Glutamatergic neuron (in vitro differentiated cells): Measurements from ENCODE around the gene MAPK1. TPM values are rescaled to one million over a fixed set of nuclear protein-coding genes. Genes with fewer than 3 reads are reported as not detected.
"Not testable (repeated sequence)": the region's sequence is repeated elsewhere in the genome, so short reads cannot be mapped to it uniquely, and the experiment has no call there.

Experiments
- DNase-seq: peaks from one replicate; pipeline ENCODE4 v3.0.0; 2022
- H3K27ac Mint-ChIP-seq: one replicate; pipeline ENCODE4 v1.8.0; 2020; ENCODE audit warnings: mild to moderate bottlenecking, mixed read lengths, inconsistent platforms; ENCODE audit not compliant: unreplicated experiment
- H3K27me3 Mint-ChIP-seq: one replicate; pipeline ENCODE4 v1.8.0; 2020; ENCODE audit warnings: mild to moderate bottlenecking, moderate library complexity, mixed read lengths, inconsistent platforms; ENCODE audit not compliant: unreplicated experiment
- H3K36me3 Mint-ChIP-seq: one replicate; pipeline ENCODE4 v1.8.0; 2020; ENCODE audit warnings: mild to moderate bottlenecking, mixed read lengths, inconsistent platforms; ENCODE audit not compliant: unreplicated experiment
- H3K4me1 Mint-ChIP-seq: one replicate; pipeline ENCODE4 v1.8.0; 2020; ENCODE audit warnings: mild to moderate bottlenecking, low read depth, mixed read lengths, inconsistent platforms; ENCODE audit not compliant: unreplicated experiment
- H3K4me3 Mint-ChIP-seq: one replicate; pipeline ENCODE4 v1.8.0; 2020; ENCODE audit warnings: mild to moderate bottlenecking, mixed read lengths, inconsistent platforms; ENCODE audit not compliant: unreplicated experiment
- H3K9me3 Mint-ChIP-seq: one replicate; pipeline ENCODE4 v1.8.0; 2020; ENCODE audit warnings: mild to moderate bottlenecking, moderate library complexity, mixed read lengths, inconsistent platforms; ENCODE audit not compliant: unreplicated experiment
- long read RNA-seq: library from polyadenylated mRNA; unstranded; transcript quantifications from one replicate; pipeline ENCODE4 v2.0.0, GENCODE V29; 2020; ENCODE audit not compliant: unreplicated experiment
- total RNA-seq: library from RNA; stranded (reverse); fragmentation: NEBNext Ultra II Directional; extraction: Animal tissue kit (Norgen Biotek cat#: 25700); gene quantifications from one replicate; pipeline ENCODE4 v1.2.1, GENCODE V29; 2021; ENCODE audit not compliant: unreplicated experiment
- TF ChIP-seq, protein P1 (sequence below): fragments of 200-600 bp; sonication (generic); IDR thresholded peaks from one replicate; pipeline ENCODE4 v1.5.0; 2021; ENCODE audit not compliant: partially characterized antibody, unreplicated experiment

The MAPK1 gene
- 148 TPM for total RNA-seq
- long read RNA-seq, full-length matches to known transcripts, result 6 of 8 reads
- long read RNA-seq, partial matches to known transcripts, result 0 of 8 reads
- long read RNA-seq, other reads (novel, unspliced or antisense), result 2 of 8 reads

DNA sequence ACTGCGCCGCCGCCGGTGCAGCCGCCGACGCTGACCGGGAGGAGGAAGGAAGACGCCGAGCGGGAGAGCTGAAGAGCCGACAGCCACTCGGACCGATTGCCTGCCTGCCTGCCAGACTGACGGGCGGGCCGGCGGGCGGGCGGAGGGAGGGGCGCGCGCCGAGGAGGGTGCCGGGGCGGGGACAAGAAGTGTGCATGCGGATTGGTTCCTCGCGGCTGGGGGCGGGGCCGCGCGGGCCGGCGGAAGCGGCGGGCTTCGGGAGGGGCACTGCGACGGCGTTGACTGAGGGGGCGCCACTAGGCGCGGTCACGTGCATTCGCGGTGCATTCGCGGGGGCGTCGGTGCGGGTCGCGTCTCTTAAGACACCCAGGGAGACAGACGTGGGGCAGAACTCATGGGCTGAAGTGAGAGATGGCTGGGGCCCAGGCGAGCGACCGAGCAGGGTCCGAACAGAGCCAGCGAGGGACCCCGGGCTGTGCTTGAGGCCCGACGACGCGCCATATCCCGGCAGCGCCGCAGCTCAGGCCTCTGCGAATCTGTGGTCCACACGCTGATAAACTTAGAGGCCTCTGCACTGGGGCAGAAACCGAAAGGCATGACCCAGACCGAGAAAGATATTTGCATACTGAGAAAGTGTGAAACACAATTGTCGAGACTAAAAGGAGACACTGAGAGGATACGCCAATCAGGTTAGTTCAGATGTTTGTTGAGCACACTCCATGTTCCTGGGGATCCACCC, at the start of gene MAPK1:
TSS of gene MAPK1 (minus strand) at position 118 of the 739 bp plus-strand sequence. CDS start 205 bp downstream, outside the sequence.
- TF ChIP-seq, protein P1, sequence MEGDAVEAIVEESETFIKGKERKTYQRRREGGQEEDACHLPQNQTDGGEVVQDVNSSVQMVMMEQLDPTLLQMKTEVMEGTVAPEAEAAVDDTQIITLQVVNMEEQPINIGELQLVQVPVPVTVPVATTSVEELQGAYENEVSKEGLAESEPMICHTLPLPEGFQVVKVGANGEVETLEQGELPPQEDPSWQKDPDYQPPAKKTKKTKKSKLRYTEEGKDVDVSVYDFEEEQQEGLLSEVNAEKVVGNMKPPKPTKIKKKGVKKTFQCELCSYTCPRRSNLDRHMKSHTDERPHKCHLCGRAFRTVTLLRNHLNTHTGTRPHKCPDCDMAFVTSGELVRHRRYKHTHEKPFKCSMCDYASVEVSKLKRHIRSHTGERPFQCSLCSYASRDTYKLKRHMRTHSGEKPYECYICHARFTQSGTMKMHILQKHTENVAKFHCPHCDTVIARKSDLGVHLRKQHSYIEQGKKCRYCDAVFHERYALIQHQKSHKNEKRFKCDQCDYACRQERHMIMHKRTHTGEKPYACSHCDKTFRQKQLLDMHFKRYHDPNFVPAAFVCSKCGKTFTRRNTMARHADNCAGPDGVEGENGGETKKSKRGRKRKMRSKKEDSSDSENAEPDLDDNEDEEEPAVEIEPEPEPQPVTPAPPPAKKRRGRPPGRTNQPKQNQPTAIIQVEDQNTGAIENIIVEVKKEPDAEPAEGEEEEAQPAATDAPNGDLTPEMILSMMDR, result peak; percentile 37
- Mint-ChIP-seq H3K9me3 (peaks cover 20% of the 10 kb centered on the region), H3K27me3 (peaks cover 11% of the 10 kb centered on the region), H3K4me3 (peak within 1 kb of the TSS; percentile 96), H3K36me3 (peaks cover 4% of the 10 kb centered on the region), H3K4me1 (peaks cover 22% of the 10 kb centered on the region), H3K27ac (peak within 1 kb of the TSS; percentile 91)
- peak; percentile 95 for DNase-seq

DNA sequence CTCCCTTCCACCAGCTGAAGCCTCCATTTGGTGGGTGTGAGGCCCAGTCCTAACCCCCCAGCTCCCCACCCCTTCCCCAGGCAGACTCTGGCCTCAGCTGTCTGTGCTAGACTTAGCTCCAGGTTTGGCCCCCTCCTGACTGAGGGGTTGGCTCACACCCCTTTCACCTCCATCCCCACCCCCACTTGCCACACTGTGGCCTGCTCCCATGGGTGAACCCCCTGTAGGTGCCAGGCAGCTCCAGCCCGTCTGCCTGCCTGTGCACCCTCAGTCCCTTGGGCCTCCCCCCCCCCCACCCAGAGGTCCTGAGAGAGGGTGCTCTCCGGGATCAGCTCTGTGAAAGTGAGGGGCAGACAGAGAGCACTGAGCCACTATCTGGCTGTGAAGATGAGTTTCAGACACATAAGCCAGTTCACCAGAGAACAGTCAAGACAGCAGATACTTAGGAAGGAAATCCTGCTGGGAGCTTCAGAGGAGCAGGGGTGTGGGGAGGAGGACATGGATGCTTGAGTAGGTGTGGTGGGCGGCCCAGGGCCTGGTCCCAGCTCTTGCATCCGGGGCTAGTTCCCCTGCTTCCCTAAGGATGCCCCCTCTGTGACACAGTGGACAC, 49.0 kb upstream of the MAPK1 start:
- Mint-ChIP-seq H3K4me1 (peaks cover 7% of the 10 kb centered on the region), H3K36me3 (no peaks in the 10 kb centered on the region), H3K9me3 (no peaks in the 10 kb centered on the region), H3K27ac (no peak overlapping the region), H3K4me3 (no peak overlapping the region), H3K27me3 (no peaks in the 10 kb centered on the region)
- DNase-seq, result no peak
- TF ChIP-seq, protein P1, result no peak

DNA sequence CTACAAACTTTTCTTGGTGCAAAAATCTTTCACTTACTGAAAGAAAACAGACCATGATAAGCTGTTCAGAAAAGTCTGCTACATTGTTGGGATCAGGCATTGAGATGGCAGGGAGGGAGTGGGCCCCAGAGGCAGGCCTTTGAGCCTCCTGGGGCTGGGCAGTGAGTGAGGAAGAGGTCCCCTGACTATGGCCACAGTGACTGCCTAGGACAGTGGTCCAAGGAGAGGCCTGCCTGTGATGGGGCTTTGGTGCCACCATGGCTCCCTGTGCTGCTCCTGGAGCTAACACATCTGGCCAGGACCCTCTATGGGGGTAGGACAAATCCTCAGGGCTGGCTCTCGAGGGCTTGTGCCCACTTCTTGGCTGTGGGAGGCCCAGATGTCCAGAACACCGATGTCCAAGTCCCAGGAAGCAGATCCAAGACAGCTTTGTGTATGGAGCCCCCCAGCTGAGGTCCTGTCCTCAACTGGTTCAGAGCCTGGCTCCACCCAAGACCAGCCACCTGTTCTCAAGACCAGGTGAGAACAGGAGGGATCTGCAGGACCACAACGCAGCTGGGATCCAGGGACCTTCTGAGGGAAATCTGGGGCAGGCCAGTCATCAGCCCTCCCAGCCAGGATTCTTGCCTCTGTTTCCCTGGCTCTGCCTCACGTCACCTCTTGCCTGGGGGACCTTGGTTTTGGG, 48.3 kb upstream of the MAPK1 start:
- no peak for DNase-seq
- H3K27ac Mint-ChIP-seq, result no peak overlapping the region
- no peak overlapping the region for H3K4me3 Mint-ChIP-seq
- TF ChIP-seq, protein P1, result no peak
- H3K27me3 Mint-ChIP-seq, result no peaks in the 10 kb centered on the region
- H3K9me3 Mint-ChIP-seq, result peaks cover 2% of the 10 kb centered on the region
- H3K36me3 Mint-ChIP-seq, result no peaks in the 10 kb centered on the region
- H3K4me1 Mint-ChIP-seq, result peaks cover 7% of the 10 kb centered on the region

DNA sequence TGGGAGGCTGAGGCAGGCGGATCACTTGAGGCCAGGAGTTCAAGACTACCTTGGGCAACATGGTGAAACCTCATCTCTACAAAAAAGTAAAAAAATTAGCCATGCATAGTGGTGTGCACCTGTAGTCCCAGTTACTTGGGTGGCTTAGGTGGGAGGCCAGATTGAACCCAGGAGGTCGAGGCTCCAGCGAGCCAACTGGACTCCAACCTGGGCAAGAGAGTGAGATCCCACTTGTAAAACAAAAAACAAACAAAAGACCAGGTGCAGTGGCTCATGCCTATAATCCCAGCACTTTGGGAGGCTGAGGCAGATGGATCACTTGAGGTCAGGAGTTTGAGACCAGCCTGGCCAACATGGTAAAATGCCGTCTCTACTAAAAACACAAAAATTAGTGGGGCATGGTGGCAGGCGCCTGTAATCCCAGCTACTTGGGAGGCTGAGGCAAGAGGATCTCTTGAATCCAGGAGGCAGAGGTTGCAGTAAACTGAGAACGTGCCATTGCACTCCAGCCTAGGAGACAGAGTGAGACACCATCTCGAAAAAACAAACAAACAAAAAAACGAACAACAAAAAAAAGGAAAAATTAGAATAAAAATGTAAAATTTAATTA, 46.7 kb upstream of the MAPK1 start:
- H3K27ac Mint-ChIP-seq, H3K36me3 Mint-ChIP-seq, H3K4me3 Mint-ChIP-seq: not testable (repeated sequence)

DNA sequence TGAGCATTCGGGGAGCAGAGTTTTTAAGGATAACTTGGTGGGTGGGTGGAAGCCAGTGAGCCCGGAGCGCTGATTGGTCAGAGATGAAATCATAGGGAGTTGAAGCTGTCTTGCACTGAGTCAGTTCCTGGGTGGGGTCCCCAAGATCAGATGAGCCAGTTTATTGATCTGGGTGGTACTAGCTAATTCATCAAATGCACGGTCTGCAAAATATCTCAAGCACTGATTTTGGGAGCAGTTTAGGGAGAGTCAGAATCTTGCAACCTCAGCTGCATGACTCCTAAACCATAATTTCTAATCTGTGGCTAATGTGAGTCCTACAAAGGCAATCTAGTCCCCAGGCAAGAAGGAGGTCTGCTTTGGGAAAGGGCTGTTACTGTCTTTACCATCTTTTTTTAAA, 42.9 kb upstream of the MAPK1 start:
- H3K4me1 Mint-ChIP-seq, result not testable (repeated sequence)

More for the DNA sequence above, 46.7 kb upstream of the MAPK1 start:
- H3K4me1 Mint-ChIP-seq, H3K27me3 Mint-ChIP-seq, DNase-seq, H3K9me3 Mint-ChIP-seq: not testable (repeated sequence)

More for the DNA sequence above, 42.9 kb upstream of the MAPK1 start:
- not testable (repeated sequence) for H3K9me3 Mint-ChIP-seq, DNase-seq, H3K27ac Mint-ChIP-seq, H3K4me3 Mint-ChIP-seq, H3K36me3 Mint-ChIP-seq, H3K27me3 Mint-ChIP-seq
